Measurements from ENCODE around the gene SURF6.

SURF6 gene

GRCh38 chr9:133280392-133280791 is 55.6 kb downstream of the SURF6 start:
- no peak for DNase-seq (ENCODE audit: low read depth)
- Histone ChIP-seq H3K4me3 (ENCODE audit: low read length) (no peak overlapping the region), H3K36me3 (ENCODE audit: control insufficient read depth, insufficient read depth, low read length, severe bottlenecking) (no peaks in the 10 kb centered on the region), H3K9ac (ENCODE audit: low read length) (no peak overlapping the region), H3K4me1 (ENCODE audit: control insufficient read depth, insufficient read depth, low read length) (no peaks in the 10 kb centered on the region), H3K27me3 (replicated peaks; ENCODE audit: control insufficient read depth, insufficient read depth, low read length) (peaks cover 54% of the 10 kb centered on the region), H3K9me3 (ENCODE audit: control insufficient read depth, low read length) (peaks cover 14% of the 10 kb centered on the region)
